Loucy (cell line): ENCODE data around the gene RXRA.

ENCODE experiments used
- CTCF ChIP-seq: fragments of 200-600 bp; sonication (generic); conservative IDR thresholded peaks from 2 replicates; pipeline ENCODE4 v1.5.1; 2014; ENCODE audit warnings: mild to moderate bottlenecking, antibody characterized with exemption, low read length
- EZH2phosphoT487 ChIP-seq: fragments of 200-600 bp; IDR thresholded peaks from 2 replicates; pipeline ENCODE4 v1.6.1; 2018; ENCODE audit warnings: antibody characterized with exemption, mild to moderate bottlenecking, moderate library complexity, borderline replicate concordance

- TF ChIP-seq CTCF (no peak), EZH2phosphoT487 (no peak)
Measured at GRCh38 chr9:134304690-134305089, 21.6 kb upstream of the RXRA start.
